Panc1 (cell line): ENCODE data around the gene FAM53A. TPM values are rescaled to one million over a fixed set of nuclear protein-coding genes. Genes with fewer than 3 reads are reported as not detected.

Source experiments
- ATAC-seq: fragments of 200-7000 bp; cut with Tn5 transposase; 2 replicates; pipeline ENCODE4 v1.9.1; 2020; ENCODE audit warnings: mild to moderate bottlenecking, moderate library complexity
- BruUV-seq: library from RNA; stranded (reverse); fragments of 400-500 nt; replicated peaks from 2 replicates; lab custom pipeline; 2021; lab: Mats Ljungman, UMichigan
- CTCF ChIA-PET: fragments of 300-600 bp; sonication (Branson Sonifier 250); formaldehyde crosslinking; loops from one replicate; lab custom pipeline; 2022; ENCODE audit warnings: antibody characterized with exemption; lab: Charles Lee
- POLR2A ChIA-PET: fragments of 300-600 bp; sonication (Branson Sonifier 250); formaldehyde crosslinking; loops from one replicate; lab custom pipeline; 2022; ENCODE audit warnings: antibody characterized with exemption; lab: Charles Lee
- DNase-seq: peaks from one replicate; pipeline ENCODE4 v3.0.0-alpha.2; 2010; ENCODE audit warnings: low read depth, low spot score
- H3K27ac ChIP-seq: 2 replicates; pipeline ENCODE4 v1.5.1; 2011; ENCODE audit warnings: mild to moderate bottlenecking, low read length, inconsistent platforms
- H3K27me3 ChIP-seq: fragments of 200-500 bp; sonication (Bioruptor generic); 2 replicates; pipeline ENCODE4 v1.6.0; 2014; ENCODE audit warnings: low read length, inconsistent platforms; ENCODE audit not compliant: control insufficient read depth, insufficient read depth
- H3K36me3 ChIP-seq: fragments of 200-500 bp; sonication (Bioruptor generic); 2 replicates; pipeline ENCODE4 v1.5.1; 2014; ENCODE audit warnings: inconsistent platforms, mild to moderate bottlenecking, low read length, moderate library complexity; ENCODE audit not compliant: control insufficient read depth, insufficient read depth
- H3K4me1 ChIP-seq: 2 replicates; pipeline ENCODE4 v1.5.1; 2011; ENCODE audit warnings: inconsistent platforms, mild to moderate bottlenecking, low read length, moderate library complexity; ENCODE audit not compliant: control insufficient read depth, insufficient read depth
- H3K4me3 ChIP-seq, 2 experiments: 2 replicates each; pipeline ENCODE4 v1.5.1; 2011 to 2012; ENCODE audit warnings: low read depth in 2 of 2, low read length in 2 of 2, mild to moderate bottlenecking in 2 of 2, inconsistent platforms in 1 of 2, moderate library complexity in 1 of 2
- H3K9me3 ChIP-seq: fragments of 200-500 bp; sonication (Bioruptor generic); 2 replicates; pipeline ENCODE4 v1.5.1; 2014; ENCODE audit warnings: low read depth, mild to moderate bottlenecking, inconsistent platforms, low read length, moderate library complexity; ENCODE audit not compliant: control insufficient read depth, insufficient read depth
- POLR2AphosphoS5 ChIP-seq: IDR thresholded peaks from 2 replicates; pipeline ENCODE4 v1.6.1; 2012; ENCODE audit warnings: mild to moderate bottlenecking, low read depth, low read length, moderate library complexity
- SIN3A ChIP-seq: IDR thresholded peaks from 2 replicates; pipeline ENCODE4 v1.6.1; 2012; ENCODE audit warnings: low read depth, mild to moderate bottlenecking, low read length, moderate library complexity, borderline replicate concordance; ENCODE audit not compliant: insufficient read depth
- TCF7L2 ChIP-seq: IDR thresholded peaks from 2 replicates; pipeline ENCODE4 v1.6.1; 2011; ENCODE audit warnings: mild to moderate bottlenecking, low read depth, low read length, inconsistent platforms
- in situ Hi-C: cut with HindIII; loops from 2 replicates; pipeline ENCODE4 v1.10.0; 2016; ENCODE audit warnings: low sequenced_read_pairs, low pct_unique_long_range_greater_than_20kb
- intact Hi-C: fragments of 100-400 bp; cut with micrococcal nuclease; formaldehyde crosslinking; loops from one replicate; pipeline ENCODE4 v1.10.0; 2022; ENCODE audit not compliant: unreplicated experiment
- total RNA-seq: library from RNA; stranded (reverse); gene quantifications from one replicate; pipeline ENCODE4 v1.2.1, GENCODE V29; 2021; ENCODE audit not compliant: unreplicated experiment
- TF ChIP-seq, protein P1 (sequence below), 2 experiments: IDR thresholded peaks; 2 replicates each; pipeline ENCODE4 v1.6.1; 2011 to 2012; ENCODE audit warnings: low read depth in 2 of 2, control low read depth in 1 of 2, low read length in 1 of 2, mild to moderate bottlenecking in 1 of 2, moderate library complexity in 1 of 2; ENCODE audit not compliant: insufficient read depth in 1 of 2
- TF ChIP-seq, protein P2 (sequence below): fragments of 450-650 bp; IDR thresholded peaks from 2 replicates; pipeline ENCODE4 v1.5.1; 2017; ENCODE audit warnings: mild to moderate bottlenecking

Gene FAM53A
- total RNA-seq, 1 experiment from 2014 or later: 7.0 TPM

DNA sequence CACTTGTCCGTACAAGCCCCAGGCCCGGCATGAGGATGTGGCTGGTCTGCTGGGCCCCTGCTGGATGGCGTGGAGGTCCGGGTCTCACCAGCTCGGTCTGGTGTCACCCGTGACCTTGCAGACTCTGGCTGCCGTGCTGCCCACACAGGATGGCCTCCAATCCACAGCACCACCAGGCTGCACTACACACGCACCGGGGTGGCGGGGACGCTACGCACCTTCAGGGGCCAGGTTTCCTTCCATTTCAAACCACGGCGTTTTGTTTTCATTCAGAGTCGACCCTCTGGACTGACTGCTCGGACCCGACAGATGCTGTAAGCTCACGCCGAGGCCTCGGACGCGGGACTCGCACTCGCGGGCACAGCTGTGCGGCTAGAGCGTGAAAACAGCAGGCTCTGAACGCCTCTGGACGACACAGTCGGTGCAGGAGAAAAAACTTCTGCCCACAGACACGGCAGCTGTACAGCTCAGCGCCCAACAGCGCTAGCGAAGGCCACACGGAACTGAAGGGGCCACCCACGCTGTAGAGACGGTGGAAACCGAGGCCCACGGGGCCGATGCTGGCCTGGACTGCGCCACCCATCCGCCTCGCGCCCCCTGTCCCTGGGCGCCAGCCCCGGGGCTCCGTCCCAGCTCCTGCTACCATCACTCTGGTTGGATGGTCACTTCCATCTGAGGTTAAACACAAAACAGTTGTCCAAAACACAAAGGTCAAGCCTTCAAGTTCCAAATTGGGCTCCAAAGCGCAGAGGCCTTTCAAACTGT is 40.0 kb downstream of the FAM53A start:
- in situ Hi-C loops (no loop called here), intact Hi-C loops (no loop called here)
- no TSS peak for BruUV-seq
- POLR2A ChIA-PET: interaction anchor here (0.6 kb wide), 1 partner anchor 20 kb away, joined by 8 read pairs; no protein-coding TSS in a partner anchor
- Histone ChIP-seq H3K4me1 (no peaks in the 10 kb centered on the region), H3K4me3 (no peak overlapping the region), H3K27me3 (no peaks in the 10 kb centered on the region), H3K27ac (no peak overlapping the region), H3K36me3 (no peaks in the 10 kb centered on the region), H3K9me3 (no peaks in the 10 kb centered on the region)
- DNase-seq (no peak), ATAC-seq (no peak)
- no peak for TF ChIP-seq TCF7L2
- CTCF ChIA-PET: no interaction called here

DNA sequence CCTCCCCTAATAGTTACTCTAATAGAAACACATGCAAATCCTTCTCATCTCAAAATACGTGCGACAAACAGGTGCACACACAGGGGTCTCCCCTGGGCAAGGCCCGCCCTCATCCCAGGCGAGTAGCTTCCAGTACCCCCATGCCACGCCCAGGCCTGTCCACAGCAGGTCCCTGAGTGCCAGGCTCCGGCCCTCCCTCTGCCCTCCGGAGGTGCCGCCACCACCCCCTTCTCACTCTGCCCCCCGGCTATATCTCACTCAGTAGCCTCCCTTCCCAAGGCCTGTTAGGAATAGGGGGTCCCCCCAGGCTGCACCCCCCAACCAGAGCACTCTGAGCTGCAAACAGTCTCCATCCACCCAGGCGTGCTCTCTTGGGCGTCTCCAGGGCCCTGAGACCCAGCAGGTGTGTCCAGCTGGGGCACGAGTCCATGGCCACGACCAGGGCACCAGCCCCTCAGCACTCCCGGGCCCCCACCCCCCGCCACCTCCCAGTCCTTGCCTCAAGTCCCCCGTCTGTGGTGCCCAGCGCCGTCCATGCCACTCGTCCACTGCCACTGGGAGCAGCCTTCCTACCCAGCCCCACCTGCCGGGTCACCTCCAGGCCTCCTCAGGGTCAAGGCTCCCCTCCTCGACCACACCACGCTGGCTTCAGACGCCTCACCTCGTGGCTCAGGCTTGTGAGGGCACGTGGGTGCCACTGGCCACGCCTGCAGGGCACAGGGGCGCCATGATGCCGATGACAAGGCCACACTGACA is 41.7 kb downstream of the FAM53A start:
- no peaks in the 10 kb centered on the region for H3K27me3 ChIP-seq
- H3K27ac ChIP-seq: no peak overlapping the region
- POLR2A ChIA-PET: interaction anchor here (0.6 kb wide), 1 partner anchor 21 kb away, joined by 3 read pairs; no protein-coding TSS in a partner anchor
- H3K4me3 ChIP-seq: no peak overlapping the region
- CTCF ChIA-PET: no interaction called here
- TF ChIP-seq, protein P1, sequence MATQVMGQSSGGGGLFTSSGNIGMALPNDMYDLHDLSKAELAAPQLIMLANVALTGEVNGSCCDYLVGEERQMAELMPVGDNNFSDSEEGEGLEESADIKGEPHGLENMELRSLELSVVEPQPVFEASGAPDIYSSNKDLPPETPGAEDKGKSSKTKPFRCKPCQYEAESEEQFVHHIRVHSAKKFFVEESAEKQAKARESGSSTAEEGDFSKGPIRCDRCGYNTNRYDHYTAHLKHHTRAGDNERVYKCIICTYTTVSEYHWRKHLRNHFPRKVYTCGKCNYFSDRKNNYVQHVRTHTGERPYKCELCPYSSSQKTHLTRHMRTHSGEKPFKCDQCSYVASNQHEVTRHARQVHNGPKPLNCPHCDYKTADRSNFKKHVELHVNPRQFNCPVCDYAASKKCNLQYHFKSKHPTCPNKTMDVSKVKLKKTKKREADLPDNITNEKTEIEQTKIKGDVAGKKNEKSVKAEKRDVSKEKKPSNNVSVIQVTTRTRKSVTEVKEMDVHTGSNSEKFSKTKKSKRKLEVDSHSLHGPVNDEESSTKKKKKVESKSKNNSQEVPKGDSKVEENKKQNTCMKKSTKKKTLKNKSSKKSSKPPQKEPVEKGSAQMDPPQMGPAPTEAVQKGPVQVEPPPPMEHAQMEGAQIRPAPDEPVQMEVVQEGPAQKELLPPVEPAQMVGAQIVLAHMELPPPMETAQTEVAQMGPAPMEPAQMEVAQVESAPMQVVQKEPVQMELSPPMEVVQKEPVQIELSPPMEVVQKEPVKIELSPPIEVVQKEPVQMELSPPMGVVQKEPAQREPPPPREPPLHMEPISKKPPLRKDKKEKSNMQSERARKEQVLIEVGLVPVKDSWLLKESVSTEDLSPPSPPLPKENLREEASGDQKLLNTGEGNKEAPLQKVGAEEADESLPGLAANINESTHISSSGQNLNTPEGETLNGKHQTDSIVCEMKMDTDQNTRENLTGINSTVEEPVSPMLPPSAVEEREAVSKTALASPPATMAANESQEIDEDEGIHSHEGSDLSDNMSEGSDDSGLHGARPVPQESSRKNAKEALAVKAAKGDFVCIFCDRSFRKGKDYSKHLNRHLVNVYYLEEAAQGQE (IDR thresholded peaks at IDR 0.05; ENCODE audit: insufficient read depth in 1 of 2, low read depth in 2 of 2, low read length in 1 of 2): no peak
- TF ChIP-seq TCF7L2 (no peak), POLR2AphosphoS5 (no peak), SIN3A (no peak)
- TF ChIP-seq, protein P2, sequence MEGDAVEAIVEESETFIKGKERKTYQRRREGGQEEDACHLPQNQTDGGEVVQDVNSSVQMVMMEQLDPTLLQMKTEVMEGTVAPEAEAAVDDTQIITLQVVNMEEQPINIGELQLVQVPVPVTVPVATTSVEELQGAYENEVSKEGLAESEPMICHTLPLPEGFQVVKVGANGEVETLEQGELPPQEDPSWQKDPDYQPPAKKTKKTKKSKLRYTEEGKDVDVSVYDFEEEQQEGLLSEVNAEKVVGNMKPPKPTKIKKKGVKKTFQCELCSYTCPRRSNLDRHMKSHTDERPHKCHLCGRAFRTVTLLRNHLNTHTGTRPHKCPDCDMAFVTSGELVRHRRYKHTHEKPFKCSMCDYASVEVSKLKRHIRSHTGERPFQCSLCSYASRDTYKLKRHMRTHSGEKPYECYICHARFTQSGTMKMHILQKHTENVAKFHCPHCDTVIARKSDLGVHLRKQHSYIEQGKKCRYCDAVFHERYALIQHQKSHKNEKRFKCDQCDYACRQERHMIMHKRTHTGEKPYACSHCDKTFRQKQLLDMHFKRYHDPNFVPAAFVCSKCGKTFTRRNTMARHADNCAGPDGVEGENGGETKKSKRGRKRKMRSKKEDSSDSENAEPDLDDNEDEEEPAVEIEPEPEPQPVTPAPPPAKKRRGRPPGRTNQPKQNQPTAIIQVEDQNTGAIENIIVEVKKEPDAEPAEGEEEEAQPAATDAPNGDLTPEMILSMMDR: no peak
- DNase-seq (no peak), ATAC-seq (no peak)
- BruUV-seq: no TSS peak
- in situ Hi-C loops (no loop called here), intact Hi-C loops (no loop called here)
- no peaks in the 10 kb centered on the region for H3K4me1 ChIP-seq
- H3K9me3 ChIP-seq: no peaks in the 10 kb centered on the region
- H3K36me3 ChIP-seq: no peaks in the 10 kb centered on the region
